ENCODE data around the gene DHRSX.

DHRSX gene

GRCh38 chrX:2495595-2495994 is 5.2 kb downstream of the DHRSX start:
- no peak overlapping the region for H3K27ac ChIP-seq (ENCODE audit: low read depth, low read length)
- no peak overlapping the region for H3K9ac ChIP-seq (ENCODE audit: low read length)
- H3K4me1 ChIP-seq (ENCODE audit: control insufficient read depth, insufficient read depth, low read length), result peaks cover 20% of the 10 kb centered on the region
- no peaks in the 10 kb centered on the region for H3K9me3 ChIP-seq (ENCODE audit: control insufficient read depth, insufficient read depth, low read depth, low read length)
- peaks cover 17% of the 10 kb centered on the region for H3K36me3 ChIP-seq (ENCODE audit: control insufficient read depth, insufficient read depth, low read length)
- H3K27me3 ChIP-seq (ENCODE audit: control insufficient read depth, insufficient read depth, low read length), result no peaks in the 10 kb centered on the region
- H3K4me3 ChIP-seq (ENCODE audit: low read depth, low read length), result no peak overlapping the region

- Histone ChIP-seq H3K36me3 (ENCODE audit: control insufficient read depth, insufficient read depth, low read length) (peaks cover 46% of the 10 kb centered on the region), H3K27ac (ENCODE audit: low read depth, low read length) (no peak overlapping the region), H3K4me3 (ENCODE audit: low read depth, low read length) (no peak overlapping the region), H3K27me3 (ENCODE audit: control insufficient read depth, insufficient read depth, low read length) (no peaks in the 10 kb centered on the region), H3K4me1 (ENCODE audit: control insufficient read depth, insufficient read depth, low read length) (peaks cover 5% of the 10 kb centered on the region; the same call in 1 of the 2 replicates), H3K9ac (ENCODE audit: low read length) (no peak overlapping the region), H3K9me3 (ENCODE audit: control insufficient read depth, insufficient read depth, low read depth, low read length) (no peaks in the 10 kb centered on the region)
These were observed 8.1 kb downstream of the DHRSX start for GRCh38 chrX:2492531-2493218.

GRCh38 chrX:2490634-2491033 is 10.1 kb downstream of the DHRSX start:
- H3K9ac ChIP-seq (ENCODE audit: low read length), result no peak overlapping the region
- H3K36me3 ChIP-seq (ENCODE audit: control insufficient read depth, insufficient read depth, low read length), result peaks cover 61% of the 10 kb centered on the region
- H3K27me3 ChIP-seq (ENCODE audit: control insufficient read depth, insufficient read depth, low read length), result no peaks in the 10 kb centered on the region
- peaks cover 13% of the 10 kb centered on the region; the same call in 1 of the 2 replicates for H3K4me1 ChIP-seq (ENCODE audit: control insufficient read depth, insufficient read depth, low read length)
- H3K4me3 ChIP-seq (ENCODE audit: low read depth, low read length), result no peak overlapping the region
- H3K9me3 ChIP-seq (ENCODE audit: control insufficient read depth, insufficient read depth, low read depth, low read length), result no peaks in the 10 kb centered on the region
- 0 out of 2 replicates have a peak overlapping the region, but pooled peaks have one; percentile 21 for H3K27ac ChIP-seq (ENCODE audit: low read depth, low read length)

- Histone ChIP-seq H3K4me1 (ENCODE audit: control insufficient read depth, insufficient read depth, low read length) (peaks cover 19% of the 10 kb centered on the region), H3K4me3 (ENCODE audit: low read depth, low read length) (no peak overlapping the region), H3K9me3 (ENCODE audit: control insufficient read depth, insufficient read depth, low read depth, low read length) (no peaks in the 10 kb centered on the region), H3K9ac (ENCODE audit: low read length) (no peak overlapping the region), H3K27me3 (ENCODE audit: control insufficient read depth, insufficient read depth, low read length) (no peaks in the 10 kb centered on the region), H3K27ac (ENCODE audit: low read depth, low read length) (no peak overlapping the region), H3K36me3 (ENCODE audit: control insufficient read depth, insufficient read depth, low read length) (peaks cover 61% of the 10 kb centered on the region)
These were observed 11.0 kb downstream of the DHRSX start for GRCh38 chrX:2489446-2490445.

GRCh38 chrX:2488621-2489285 is 12.0 kb downstream of the DHRSX start:
- Histone ChIP-seq H3K36me3 (ENCODE audit: control insufficient read depth, insufficient read depth, low read length) (peaks cover 61% of the 10 kb centered on the region), H3K4me1 (ENCODE audit: control insufficient read depth, insufficient read depth, low read length) (peaks cover 29% of the 10 kb centered on the region), H3K9ac (ENCODE audit: low read length) (no peak overlapping the region), H3K4me3 (ENCODE audit: low read depth, low read length) (no peak overlapping the region), H3K27ac (ENCODE audit: low read depth, low read length) (no peak overlapping the region), H3K27me3 (ENCODE audit: control insufficient read depth, insufficient read depth, low read length) (no peaks in the 10 kb centered on the region), H3K9me3 (ENCODE audit: control insufficient read depth, insufficient read depth, low read depth, low read length) (no peaks in the 10 kb centered on the region)

GRCh38 chrX:2487366-2487765 is 13.4 kb downstream of the DHRSX start:
- Histone ChIP-seq H3K4me3 (ENCODE audit: low read depth, low read length) (no peak overlapping the region), H3K9me3 (ENCODE audit: control insufficient read depth, insufficient read depth, low read depth, low read length) (no peaks in the 10 kb centered on the region), H3K4me1 (ENCODE audit: control insufficient read depth, insufficient read depth, low read length) (peaks cover 29% of the 10 kb centered on the region), H3K9ac (ENCODE audit: low read length) (no peak overlapping the region), H3K36me3 (ENCODE audit: control insufficient read depth, insufficient read depth, low read length) (peaks cover 61% of the 10 kb centered on the region), H3K27me3 (ENCODE audit: control insufficient read depth, insufficient read depth, low read length) (no peaks in the 10 kb centered on the region), H3K27ac (ENCODE audit: low read depth, low read length) (no peak overlapping the region; the same call in 1 of the 2 replicates)

- Histone ChIP-seq H3K4me3 (ENCODE audit: low read depth, low read length) (no peak overlapping the region), H3K4me1 (ENCODE audit: control insufficient read depth, insufficient read depth, low read length) (peaks cover 29% of the 10 kb centered on the region), H3K9me3 (ENCODE audit: control insufficient read depth, insufficient read depth, low read depth, low read length) (no peaks in the 10 kb centered on the region), H3K27me3 (ENCODE audit: control insufficient read depth, insufficient read depth, low read length) (no peaks in the 10 kb centered on the region), H3K36me3 (ENCODE audit: control insufficient read depth, insufficient read depth, low read length) (peaks cover 56% of the 10 kb centered on the region), H3K9ac (ENCODE audit: low read length) (peak overlapping the region; percentile 46), H3K27ac (ENCODE audit: low read depth, low read length) (peak overlapping the region; percentile 49; the same call in 1 of the 2 replicates)
These were observed 14.2 kb downstream of the DHRSX start for GRCh38 chrX:2486476-2487133.

- Histone ChIP-seq H3K27ac (ENCODE audit: low read depth, low read length) (no peak overlapping the region), H3K4me1 (ENCODE audit: control insufficient read depth, insufficient read depth, low read length) (peaks cover 29% of the 10 kb centered on the region), H3K9ac (ENCODE audit: low read length) (no peak overlapping the region), H3K36me3 (ENCODE audit: control insufficient read depth, insufficient read depth, low read length) (peaks cover 50% of the 10 kb centered on the region), H3K4me3 (ENCODE audit: low read depth, low read length) (no peak overlapping the region), H3K27me3 (ENCODE audit: control insufficient read depth, insufficient read depth, low read length) (no peaks in the 10 kb centered on the region), H3K9me3 (ENCODE audit: control insufficient read depth, insufficient read depth, low read depth, low read length) (no peaks in the 10 kb centered on the region)
These were observed 14.9 kb downstream of the DHRSX start for GRCh38 chrX:2485789-2486345.

- Histone ChIP-seq H3K27me3 (ENCODE audit: control insufficient read depth, insufficient read depth, low read length) (no peaks in the 10 kb centered on the region), H3K4me1 (ENCODE audit: control insufficient read depth, insufficient read depth, low read length) (peaks cover 29% of the 10 kb centered on the region), H3K9me3 (ENCODE audit: control insufficient read depth, insufficient read depth, low read depth, low read length) (peaks cover 3% of the 10 kb centered on the region), H3K9ac (ENCODE audit: low read length) (peak overlapping the region; percentile 22), H3K27ac (ENCODE audit: low read depth, low read length) (peak overlapping the region; percentile 66; the same call in 1 of the 2 replicates), H3K4me3 (ENCODE audit: low read depth, low read length) (peak overlapping the region; percentile 14; the same call in 1 of the 2 replicates), H3K36me3 (ENCODE audit: control insufficient read depth, insufficient read depth, low read length) (peaks cover 42% of the 10 kb centered on the region)
These were observed 15.8 kb downstream of the DHRSX start for GRCh38 chrX:2484721-2485648.

Data from HUES6 (cell line).